ENCODE results near the gene KCNH6. TPM values are rescaled to one million over a fixed set of nuclear protein-coding genes. Genes with fewer than 3 reads are reported as not detected.

The KCNH6 gene
- total and polyA plus RNA-seq, 4 donors = 0.09 TPM; not detected in 3

GRCh38 chr17:63537991-63538692 is 15.0 kb downstream of the KCNH6 start:
- Histone ChIP-seq H3K36me3 (ENCODE audit: control insufficient read depth in 4 of 4, insufficient read depth in 3 of 4, low read depth in 1 of 4, low read length in 3 of 4) (no peaks in the 10 kb centered on the region), H3K27me3 (ENCODE audit: control insufficient read depth in 4 of 4, insufficient read depth in 4 of 4, low read length in 3 of 4) (peaks cover 0 to 10% (median 4%) of the 10 kb centered on the region in 4 donors), H3K9me3 (ENCODE audit: control insufficient read depth in 4 of 4, low read length in 3 of 4) (no peaks in the 10 kb centered on the region), H3K9ac (ENCODE audit: low read depth in 1 of 2, low read length in 2 of 2) (no peak overlapping the region), H3K4me1 (ENCODE audit: control insufficient read depth in 4 of 4, insufficient read depth in 4 of 4, low read length in 3 of 4) (peaks cover 0 to 4% (median 2%) of the 10 kb centered on the region in 4 donors), H3K27ac (ENCODE audit: low read depth in 1 of 2, low read length in 2 of 2) (no peak overlapping the region), H3K4me3 (ENCODE audit: low read depth in 1 of 3, low read length in 3 of 3) (no peak overlapping the region)
- TF ChIP-seq RAD21 (IDR thresholded peaks at IDR 0.05) (no peak), ZBTB33 (IDR thresholded peaks at IDR 0.05) (no peak), NR2F2 (IDR thresholded peaks at IDR 0.05) (no peak), SP1 (IDR thresholded peaks at IDR 0.05) (no peak), YY1 (IDR thresholded peaks at IDR 0.05) (no peak)
- 10% methylated on average over 62 of the region's 62 CpGs for WGBS
- DNase-seq (ENCODE audit: low spot score) = no peak

- WGBS = 69% methylated on average over 9 of the region's 9 CpGs
- H3K4me3 ChIP-seq (ENCODE audit: low read depth in 1 of 3, low read length in 3 of 3) = no peak overlapping the region
- H3K27ac ChIP-seq (ENCODE audit: low read depth in 1 of 2, low read length in 2 of 2) = no peak overlapping the region
- peaks cover 0 to 10% (median 4%) of the 10 kb centered on the region in 4 donors for H3K27me3 ChIP-seq (ENCODE audit: control insufficient read depth in 4 of 4, insufficient read depth in 4 of 4, low read length in 3 of 4)
- no peaks in the 10 kb centered on the region for H3K36me3 ChIP-seq (ENCODE audit: control insufficient read depth in 4 of 4, insufficient read depth in 3 of 4, low read depth in 1 of 4, low read length in 3 of 4)
- TF ChIP-seq GABPA (IDR thresholded peaks at IDR 0.05 in 1 of 2, conservative IDR thresholded peaks at IDR 0.05 in 1 of 2) (no peak), ATF3 (IDR thresholded peaks at IDR 0.05) (no peak), HNF4G (IDR thresholded peaks at IDR 0.05) (no peak), ZBTB33 (IDR thresholded peaks at IDR 0.05) (no peak), HNF4A (conservative IDR thresholded peaks at IDR 0.05) (no peak)
- peaks cover 0 to 7% (median 2%) of the 10 kb centered on the region in 4 donors for H3K4me1 ChIP-seq (ENCODE audit: control insufficient read depth in 4 of 4, insufficient read depth in 4 of 4, low read length in 3 of 4)
- no peak overlapping the region for H3K9ac ChIP-seq (ENCODE audit: low read depth in 1 of 2, low read length in 2 of 2)
- DNase-seq (ENCODE audit: low spot score) = no peak
- no peaks in the 10 kb centered on the region for H3K9me3 ChIP-seq (ENCODE audit: control insufficient read depth in 4 of 4, low read length in 3 of 4)
These were observed 15.8 kb downstream of the KCNH6 start for GRCh38 chr17:63538693-63539595.

GRCh38 chr17:63540590-63540989 is 17.4 kb downstream of the KCNH6 start:
- Histone ChIP-seq H3K36me3 (ENCODE audit: control insufficient read depth in 4 of 4, insufficient read depth in 3 of 4, low read depth in 1 of 4, low read length in 3 of 4) (no peaks in the 10 kb centered on the region), H3K27me3 (ENCODE audit: control insufficient read depth in 4 of 4, insufficient read depth in 4 of 4, low read length in 3 of 4) (peaks cover 0 to 10% (median 4%) of the 10 kb centered on the region in 4 donors), H3K9me3 (ENCODE audit: control insufficient read depth in 4 of 4, low read length in 3 of 4) (no peaks in the 10 kb centered on the region), H3K9ac (ENCODE audit: low read depth in 1 of 2, low read length in 2 of 2) (no peak overlapping the region), H3K4me3 (ENCODE audit: low read depth in 1 of 3, low read length in 3 of 3) (no peak overlapping the region), H3K27ac (ENCODE audit: low read depth in 1 of 2, low read length in 2 of 2) (no peak overlapping the region), H3K4me1 (ENCODE audit: control insufficient read depth in 4 of 4, insufficient read depth in 4 of 4, low read length in 3 of 4) (peaks cover 0 to 7% (median 2%) of the 10 kb centered on the region in 4 donors)
- DNase-seq (ENCODE audit: low spot score) = no peak
- WGBS = 78% methylated on average over 4 of the region's 4 CpGs
- TF ChIP-seq TAF1 (conservative IDR thresholded peaks at IDR 0.05) (no peak), HNF4A (conservative IDR thresholded peaks at IDR 0.05) (no peak), CTCF (IDR thresholded peaks at IDR 0.05; ENCODE audit: low read depth, low read length, missing input control) (no peak), FOXA1 (IDR thresholded peaks at IDR 0.05) (no peak), RAD21 (IDR thresholded peaks at IDR 0.05) (no peak), YY1 (IDR thresholded peaks at IDR 0.05) (no peak), NR2F2 (IDR thresholded peaks at IDR 0.05) (no peak), JUND (IDR thresholded peaks at IDR 0.05) (no peak), SP1 (IDR thresholded peaks at IDR 0.05) (no peak), ATF3 (IDR thresholded peaks at IDR 0.05) (no peak), REST (IDR thresholded peaks at IDR 0.05) (no peak)
